WTC11 (cell line): Measurements from ENCODE around the gene JSRP1. TPM values are rescaled to one million over a fixed set of nuclear protein-coding genes. Genes with fewer than 3 reads are reported as not detected.

Source experiments
- ATAC-seq: fragments of 200-7000 bp; cut with Tn5 transposase; 2 replicates; pipeline ENCODE4 v1.10.0; 2021; ENCODE audit warnings: mild to moderate bottlenecking, moderate library complexity
- CTCF ChIA-PET: fragments of 300-600 bp; sonication (Branson Sonifier 250); formaldehyde crosslinking; loops from one replicate; lab custom pipeline; 2021; ENCODE audit warnings: antibody characterized with exemption; lab: Charles Lee
- POLR2A ChIA-PET: fragments of 350-600 bp; sonication (Branson Sonifier 250); formaldehyde crosslinking; loops from one replicate; lab custom pipeline; 2021; ENCODE audit warnings: antibody characterized with exemption; lab: Charles Lee
- DNase-seq: peaks from one replicate; pipeline ENCODE4 v3.0.0; 2021; ENCODE audit warnings: low spot score
- H3K27ac Mint-ChIP-seq: 2 replicates; pipeline ENCODE4 v1.8.0; 2021; ENCODE audit warnings: mixed read lengths
- H3K27me3 Mint-ChIP-seq: 2 replicates; pipeline ENCODE4 v1.8.0; 2021; ENCODE audit warnings: low read depth, mild to moderate bottlenecking, moderate library complexity, mixed read lengths
- H3K36me3 Mint-ChIP-seq: 2 replicates; pipeline ENCODE4 v1.8.0; 2021; ENCODE audit warnings: mixed read lengths
- H3K4me1 Mint-ChIP-seq: 2 replicates; pipeline ENCODE4 v1.8.0; 2022; ENCODE audit warnings: mixed read lengths
- H3K4me3 Mint-ChIP-seq: 2 replicates; pipeline ENCODE4 v1.8.0; 2021; ENCODE audit warnings: mild to moderate bottlenecking, moderate library complexity, mixed read lengths
- H3K9me3 Mint-ChIP-seq: 2 replicates; pipeline ENCODE4 v1.8.0; 2021; ENCODE audit warnings: mixed read lengths
- CTCF ChIP-seq: fragments of 200-600 bp; IDR thresholded peaks from 2 replicates; pipeline ENCODE4 v1.8.0; 2022; ENCODE audit warnings: antibody characterized with exemption
- ERG ChIP-seq: fragments of 250-450 bp; sonication (Bioruptor Pico); IDR thresholded peaks from 2 replicates; pipeline ENCODE4 v1.8.0; 2021; ENCODE audit warnings: mild to moderate bottlenecking
- ESRRA ChIP-seq: sonication (generic); formaldehyde crosslinking; IDR thresholded peaks from 2 replicates; pipeline ENCODE4 v1.8.1; 2022; ENCODE audit warnings: mild to moderate bottlenecking, missing genetic modification reagents, borderline replicate concordance
- FOXP1 ChIP-seq: sonication (generic); formaldehyde crosslinking; IDR thresholded peaks from 2 replicates; pipeline ENCODE4 v1.8.0; 2022; ENCODE audit warnings: missing genetic modification reagents, mild to moderate bottlenecking, moderate library complexity, borderline replicate concordance
- HMGA2 ChIP-seq: fragments of 250-450 bp; sonication (Bioruptor Pico); IDR thresholded peaks from 2 replicates; pipeline ENCODE4 v1.4.0; 2021; ENCODE audit warnings: mild to moderate bottlenecking, moderate library complexity
- IRF2 ChIP-seq: sonication (generic); formaldehyde crosslinking; IDR thresholded peaks from 2 replicates; pipeline ENCODE4 v1.8.0; 2022; ENCODE audit warnings: low read depth, missing genetic modification reagents, borderline replicate concordance
- NR1H2 ChIP-seq: sonication (generic); formaldehyde crosslinking; IDR thresholded peaks from 2 replicates; pipeline ENCODE4 v1.9.0; 2021; ENCODE audit warnings: mild to moderate bottlenecking, moderate library complexity, missing genetic modification reagents
- NR3C1 ChIP-seq: sonication (generic); formaldehyde crosslinking; conservative IDR thresholded peaks from 2 replicates; pipeline ENCODE4 v1.8.1; 2023; ENCODE audit warnings: low read depth, mild to moderate bottlenecking, missing genetic modification reagents
- PREB ChIP-seq: sonication (generic); formaldehyde crosslinking; IDR thresholded peaks from 2 replicates; pipeline ENCODE4 v1.8.1; 2022; ENCODE audit warnings: mild to moderate bottlenecking, missing genetic modification reagents, moderate library complexity, borderline replicate concordance
- PRRX2 ChIP-seq: fragments of 250-450 bp; sonication (Bioruptor Pico); IDR thresholded peaks from 2 replicates; pipeline ENCODE4 v1.8.0; 2021; ENCODE audit warnings: mild to moderate bottlenecking
- RORB ChIP-seq: fragments of 250-450 bp; sonication (Bioruptor Pico); IDR thresholded peaks from 2 replicates; pipeline ENCODE4 v1.9.0; 2021; ENCODE audit warnings: mild to moderate bottlenecking
- SMAD4 ChIP-seq: sonication (generic); formaldehyde crosslinking; IDR thresholded peaks from 2 replicates; pipeline ENCODE4 v1.8.0; 2022; ENCODE audit warnings: mild to moderate bottlenecking, missing genetic modification reagents
- TCF7 ChIP-seq: sonication (generic); formaldehyde crosslinking; IDR thresholded peaks from 2 replicates; pipeline ENCODE4 v1.8.0; 2022; ENCODE audit warnings: mild to moderate bottlenecking, low read depth, missing genetic modification reagents, moderate library complexity
- ZBTB21 ChIP-seq: sonication (generic); formaldehyde crosslinking; IDR thresholded peaks from 2 replicates; pipeline ENCODE4 v1.8.1; 2023; ENCODE audit warnings: mild to moderate bottlenecking, missing genetic modification reagents, borderline replicate concordance
- ZNF121 ChIP-seq: sonication (generic); formaldehyde crosslinking; IDR thresholded peaks from 2 replicates; pipeline ENCODE4 v1.8.0; 2023; ENCODE audit warnings: missing genetic modification reagents
- ZNF138 ChIP-seq: sonication (generic); formaldehyde crosslinking; conservative IDR thresholded peaks from 2 replicates; pipeline ENCODE4 v1.8.1; 2022; ENCODE audit warnings: mild to moderate bottlenecking, moderate library complexity, missing genetic modification reagents
- ZNF219 ChIP-seq: sonication (generic); formaldehyde crosslinking; IDR thresholded peaks from 2 replicates; pipeline ENCODE4 v1.8.0; 2023; ENCODE audit warnings: missing genetic modification reagents, mild to moderate bottlenecking, borderline replicate concordance
- ZNF396 ChIP-seq: fragments of 250-450 bp; sonication (Bioruptor Pico); IDR thresholded peaks from 2 replicates; pipeline ENCODE4 v1.8.0; 2021; ENCODE audit warnings: mild to moderate bottlenecking, moderate library complexity, borderline replicate concordance
- ZNF423 ChIP-seq: fragments of 250-450 bp; sonication (Bioruptor Pico); IDR thresholded peaks from 2 replicates; pipeline ENCODE4 v2.1.2; 2022; ENCODE audit warnings: mild to moderate bottlenecking, moderate library complexity
- ZSCAN18 ChIP-seq: fragments of 250-450 bp; sonication (Bioruptor Pico); IDR thresholded peaks from 2 replicates; pipeline ENCODE4 v2.1.2; 2022; ENCODE audit warnings: mild to moderate bottlenecking, moderate library complexity
- total RNA-seq: library from RNA; stranded (reverse); gene quantifications from 3 replicates; pipeline ENCODE4 v1.2.3, GENCODE V29; 2021

JSRP1 gene
- total RNA-seq, 1 experiment from 2014 or later: 0.33 TPM

- no peak overlapping the region for H3K4me3 Mint-ChIP-seq
- no peak overlapping the region for H3K27ac Mint-ChIP-seq
- H3K4me1 Mint-ChIP-seq: no peaks in the 10 kb centered on the region
- H3K9me3 Mint-ChIP-seq: no peaks in the 10 kb centered on the region
- peaks cover 28% of the 10 kb centered on the region for H3K36me3 Mint-ChIP-seq
- no peak for DNase-seq
- CTCF ChIA-PET: interaction anchor here (1.0 to 1.6 kb wide), 3 partner anchors 9 to 89 kb away, joined by 3 to 7 read pairs (median 3); partner anchors contain the start of gene PLEKHJ1
- no peak for ATAC-seq
- H3K27me3 Mint-ChIP-seq: no peaks in the 10 kb centered on the region
- TF ChIP-seq ZNF138 (CRISPR knock-in tag) (no peak), ZNF396 (CRISPR knock-in tag) (no peak), ZSCAN18 (CRISPR knock-in tag) (no peak), CTCF (no peak), ZNF219 (CRISPR knock-in tag) (no peak), RORB (no peak), NR3C1 (CRISPR knock-in tag) (no peak), ERG (CRISPR knock-in tag) (no peak), NR1H2 (CRISPR knock-in tag) (no peak), SMAD4 (no peak), ZBTB21 (CRISPR knock-in tag) (no peak), TCF7 (CRISPR knock-in tag) (no peak)
- POLR2A ChIA-PET: interaction anchor here (0.5 kb wide), 1 partner anchor 281 kb away, joined by 3 read pairs; no protein-coding TSS in a partner anchor
Observed at GRCh38 chr19:2226840-2227360, 29.3 kb downstream of the JSRP1 start.

- Mint-ChIP-seq H3K27ac (peak overlapping the region; percentile 49; the same call in 1 of the 2 replicates), H3K4me3 (no peak overlapping the region), H3K4me1 (no peaks in the 10 kb centered on the region), H3K9me3 (no peaks in the 10 kb centered on the region), H3K36me3 (peaks cover 28% of the 10 kb centered on the region), H3K27me3 (no peaks in the 10 kb centered on the region)
- no peak for DNase-seq
- ChIA-PET CTCF (interaction anchor here (0.6 to 1.6 kb wide), 4 partner anchors 10 to 90 kb away, joined by 3 to 7 read pairs (median 3); partner anchors contain the start of gene PLEKHJ1), POLR2A (interaction anchor here (0.5 kb wide), 1 partner anchor 280 kb away, joined by 3 read pairs; no protein-coding TSS in a partner anchor)
- peak; percentile 87 for TF ChIP-seq ZNF121
- no peak for TF ChIP-seq PRRX2 (CRISPR knock-in tag)
- TF ChIP-seq, all 79 proteins: peak for 1
- no peak for ATAC-seq
Observed at GRCh38 chr19:2226051-2226839, 30.0 kb downstream of the JSRP1 start.

GRCh38 chr19:2225415-2226050 is 30.7 kb downstream of the JSRP1 start:
- Mint-ChIP-seq H3K9me3 (no peaks in the 10 kb centered on the region), H3K36me3 (peaks cover 28% of the 10 kb centered on the region), H3K27me3 (no peaks in the 10 kb centered on the region), H3K27ac (peak overlapping the region; percentile 49), H3K4me1 (no peaks in the 10 kb centered on the region), H3K4me3 (no peak overlapping the region)
- ChIA-PET POLR2A (no interaction called here), CTCF (interaction anchor here (1.0 to 1.6 kb wide), 3 partner anchors 26 to 90 kb away, joined by 3 to 7 read pairs (median 3); no protein-coding TSS in a partner anchor)
- no peak for ATAC-seq
- DNase-seq: no peak
- TF ChIP-seq ESRRA (no peak), CTCF (no peak), PREB (CRISPR knock-in tag) (no peak), IRF2 (CRISPR knock-in tag) (no peak), FOXP1 (no peak), ZNF423 (CRISPR knock-in tag) (no peak), HMGA2 (CRISPR knock-in tag) (no peak)
